Measurements from ENCODE around the gene PPP2R2C. TPM values are rescaled to one million over a fixed set of nuclear protein-coding genes. Genes with fewer than 3 reads are reported as not detected.

Gene PPP2R2C
- polyA plus RNA-seq, 1 experiment = 0.06 TPM

DNA sequence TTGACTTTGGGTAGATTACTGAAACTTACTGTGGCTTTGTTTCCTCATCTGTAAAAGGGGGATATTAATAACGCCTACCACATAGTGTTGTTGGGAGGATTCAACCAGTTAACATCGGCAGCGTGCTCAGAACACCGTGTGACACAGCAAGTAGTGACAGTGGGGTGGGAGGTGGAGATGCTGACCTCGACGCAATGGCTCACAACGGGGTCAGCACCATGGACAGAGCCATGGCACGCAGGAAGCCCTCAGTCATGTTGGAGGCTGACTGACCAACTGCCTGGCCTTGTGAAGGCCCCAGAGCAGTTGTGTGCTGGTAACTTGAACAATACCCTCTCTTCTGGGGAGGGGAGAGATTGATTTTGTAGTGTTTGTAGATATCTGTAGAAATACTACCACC is 109.5 kb downstream of the PPP2R2C start:
- CTCF ChIA-PET = no interaction called here
- no peak for DNase-seq (ENCODE audit: low read depth)
- TF ChIP-seq, protein P1, sequence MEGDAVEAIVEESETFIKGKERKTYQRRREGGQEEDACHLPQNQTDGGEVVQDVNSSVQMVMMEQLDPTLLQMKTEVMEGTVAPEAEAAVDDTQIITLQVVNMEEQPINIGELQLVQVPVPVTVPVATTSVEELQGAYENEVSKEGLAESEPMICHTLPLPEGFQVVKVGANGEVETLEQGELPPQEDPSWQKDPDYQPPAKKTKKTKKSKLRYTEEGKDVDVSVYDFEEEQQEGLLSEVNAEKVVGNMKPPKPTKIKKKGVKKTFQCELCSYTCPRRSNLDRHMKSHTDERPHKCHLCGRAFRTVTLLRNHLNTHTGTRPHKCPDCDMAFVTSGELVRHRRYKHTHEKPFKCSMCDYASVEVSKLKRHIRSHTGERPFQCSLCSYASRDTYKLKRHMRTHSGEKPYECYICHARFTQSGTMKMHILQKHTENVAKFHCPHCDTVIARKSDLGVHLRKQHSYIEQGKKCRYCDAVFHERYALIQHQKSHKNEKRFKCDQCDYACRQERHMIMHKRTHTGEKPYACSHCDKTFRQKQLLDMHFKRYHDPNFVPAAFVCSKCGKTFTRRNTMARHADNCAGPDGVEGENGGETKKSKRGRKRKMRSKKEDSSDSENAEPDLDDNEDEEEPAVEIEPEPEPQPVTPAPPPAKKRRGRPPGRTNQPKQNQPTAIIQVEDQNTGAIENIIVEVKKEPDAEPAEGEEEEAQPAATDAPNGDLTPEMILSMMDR (IDR thresholded peaks at IDR 0.05; ENCODE audit: insufficient read depth, low read depth, low read length) = no peak
- Histone ChIP-seq H3K4me3 (ENCODE audit: low read depth, low read length) (no peak overlapping the region), H3K27me3 (ENCODE audit: control insufficient read depth, insufficient read depth, low read length) (peaks cover 2% of the 10 kb centered on the region), H3K36me3 (ENCODE audit: control insufficient read depth, insufficient read depth, low read length) (no peaks in the 10 kb centered on the region)
- POLR2A ChIA-PET = no interaction called here

DNA sequence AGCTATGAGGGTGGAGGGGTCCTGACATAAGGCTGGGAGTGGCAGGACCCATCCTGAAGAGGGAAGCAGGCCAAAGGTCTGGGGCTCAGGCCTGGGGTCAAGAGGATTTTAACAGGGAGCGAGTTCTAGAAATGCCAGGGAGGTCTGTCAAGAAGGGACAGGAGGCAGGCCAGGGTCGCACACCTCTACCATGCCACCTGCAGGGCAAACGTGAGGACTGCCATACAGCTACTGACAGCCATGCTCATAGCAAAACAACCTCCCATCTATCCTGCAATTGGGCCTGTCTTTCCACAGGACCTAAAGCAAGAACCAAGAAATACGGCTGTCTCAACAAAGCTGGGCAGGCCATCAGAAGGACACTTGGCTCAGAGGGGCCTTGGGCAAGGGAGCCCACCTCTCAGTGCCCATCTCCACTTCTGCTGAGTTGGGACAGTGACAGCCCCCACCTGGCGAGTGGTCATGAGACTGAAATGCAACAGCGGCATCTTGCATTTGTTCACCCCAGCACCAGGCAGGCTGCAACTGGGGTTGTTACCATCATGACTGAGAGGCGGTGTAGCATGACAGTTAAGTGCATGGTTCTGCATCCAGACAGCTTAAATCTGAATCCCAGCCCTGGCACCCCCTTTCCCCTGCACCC is 110.0 kb downstream of the PPP2R2C start:
- ChIA-PET CTCF (no interaction called here), POLR2A (no interaction called here)
- Histone ChIP-seq H3K4me3 (ENCODE audit: low read depth, low read length) (no peak overlapping the region), H3K27me3 (ENCODE audit: control insufficient read depth, insufficient read depth, low read length) (no peaks in the 10 kb centered on the region; the same call in none of the 2 replicates), H3K36me3 (ENCODE audit: control insufficient read depth, insufficient read depth, low read length) (no peaks in the 10 kb centered on the region)
- TF ChIP-seq, protein P1 (IDR thresholded peaks at IDR 0.05; ENCODE audit: insufficient read depth, low read depth, low read length) = no peak
- no peak for DNase-seq (ENCODE audit: low read depth)

DNA sequence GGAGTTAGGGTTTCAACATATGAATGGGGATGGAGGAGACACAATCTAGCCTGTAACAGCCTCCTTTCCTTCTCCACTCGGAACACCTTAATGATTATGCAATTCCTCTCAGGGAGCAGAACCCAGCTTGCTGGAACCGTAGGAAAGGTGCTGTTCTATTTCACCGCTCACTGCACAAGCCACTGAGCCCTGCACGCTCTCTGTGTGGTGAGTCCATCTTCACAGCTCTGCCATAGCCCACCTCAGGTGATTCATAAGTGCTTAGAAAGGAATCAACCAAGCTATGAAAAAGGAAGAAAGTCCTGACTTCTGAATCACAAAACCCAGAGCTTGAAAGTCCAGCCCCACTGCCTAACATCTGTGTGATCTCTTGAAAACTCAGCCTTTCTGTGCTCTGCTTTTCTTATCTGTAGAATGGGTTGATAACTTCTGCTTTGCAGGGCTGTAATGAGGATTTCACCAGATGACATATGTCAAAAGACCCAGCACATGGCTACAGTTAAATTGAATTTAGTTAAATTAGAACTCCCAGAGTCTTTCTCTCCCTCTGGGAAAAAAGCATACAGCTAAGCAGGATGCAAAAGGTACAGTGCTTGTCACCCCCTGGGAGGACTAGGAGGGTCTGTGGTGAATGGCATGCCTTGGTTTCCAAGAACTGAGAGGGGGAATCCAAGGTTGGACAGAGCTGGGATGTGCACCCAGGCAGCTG is 111.2 kb downstream of the PPP2R2C start:
- H3K36me3 ChIP-seq (ENCODE audit: control insufficient read depth, insufficient read depth, low read length) = no peaks in the 10 kb centered on the region
- H3K27me3 ChIP-seq (ENCODE audit: control insufficient read depth, insufficient read depth, low read length) = peaks cover 1% of the 10 kb centered on the region
- TF ChIP-seq, protein P1 (IDR thresholded peaks at IDR 0.05; ENCODE audit: insufficient read depth, low read depth, low read length) = no peak
- no peak for DNase-seq (ENCODE audit: low read depth)
- CTCF ChIA-PET = interaction anchor here (1.5 kb wide), 1 partner anchor 110 kb away, joined by 3 read pairs; no protein-coding TSS in a partner anchor
- no peak overlapping the region for H3K4me3 ChIP-seq (ENCODE audit: low read depth, low read length)
- POLR2A ChIA-PET = no interaction called here

DNA sequence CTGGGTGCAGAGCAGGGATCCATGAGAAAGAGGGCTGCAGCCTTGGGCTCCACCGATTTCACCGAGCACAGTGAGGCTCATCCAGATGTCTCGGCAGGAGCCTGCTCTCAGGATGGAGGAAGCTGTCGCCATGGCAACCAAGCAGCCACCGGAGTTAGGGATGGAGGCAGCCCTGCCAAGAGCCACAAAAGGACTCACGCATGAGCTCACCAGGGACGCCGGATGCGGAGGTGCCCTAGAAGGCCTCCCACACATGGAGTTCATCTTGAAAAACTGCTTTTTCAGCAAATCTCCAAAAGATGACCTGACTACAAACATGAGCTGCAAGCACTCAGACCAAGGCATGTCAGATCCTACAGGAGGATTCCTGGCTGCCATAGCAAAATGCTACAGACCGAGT is 112.0 kb downstream of the PPP2R2C start:
- ChIA-PET CTCF (interaction anchor here (1.2 to 1.5 kb wide), 3 partner anchors 13 to 109 kb away, joined by 3 to 5 read pairs (median 4); no protein-coding TSS in a partner anchor), POLR2A (no interaction called here)
- TF ChIP-seq, protein P1 (IDR thresholded peaks at IDR 0.05; ENCODE audit: insufficient read depth, low read depth, low read length) = no peak
- no peak for DNase-seq (ENCODE audit: low read depth)
- H3K36me3 ChIP-seq (ENCODE audit: control insufficient read depth, insufficient read depth, low read length) = no peaks in the 10 kb centered on the region
- H3K27me3 ChIP-seq (ENCODE audit: control insufficient read depth, insufficient read depth, low read length) = peaks cover 1% of the 10 kb centered on the region
- no peak overlapping the region for H3K4me3 ChIP-seq (ENCODE audit: low read depth, low read length)

DNA sequence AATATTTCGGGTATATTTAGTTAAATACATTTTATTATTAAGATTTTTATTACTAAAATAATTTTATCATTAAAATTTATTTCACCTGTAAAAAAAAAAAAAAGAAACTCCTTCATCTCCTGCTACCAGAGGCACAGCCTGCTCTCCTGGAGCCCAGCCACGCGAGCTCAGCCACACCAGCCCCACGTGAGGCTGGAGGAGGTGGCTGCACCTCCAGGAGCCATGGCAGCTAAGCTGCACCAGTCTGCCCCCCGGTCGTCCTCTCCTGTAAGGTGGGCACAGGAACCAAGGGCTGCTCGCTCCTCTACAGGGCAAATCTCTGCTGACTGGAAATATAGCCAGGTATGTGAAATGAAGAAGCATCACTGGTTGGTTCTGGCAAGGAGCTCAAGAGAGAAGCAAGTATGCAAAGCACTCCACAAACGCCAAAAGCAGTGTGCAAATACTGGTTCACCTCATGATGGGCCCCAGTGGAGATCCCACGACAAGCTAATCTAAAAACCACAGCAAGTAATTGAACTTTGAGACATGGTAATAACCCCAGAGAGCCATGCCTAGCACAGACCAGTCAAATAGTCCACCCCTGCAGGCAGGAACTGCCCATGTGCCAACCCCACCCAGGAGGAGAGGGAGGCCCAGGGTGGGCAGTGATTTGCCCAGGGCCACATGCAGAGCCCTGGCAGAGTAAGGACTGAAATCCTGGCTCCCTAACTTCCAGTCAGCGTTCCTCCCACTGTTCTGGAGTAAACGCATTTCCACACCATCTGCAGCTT is 112.7 kb downstream of the PPP2R2C start:
- Histone ChIP-seq H3K27me3 (ENCODE audit: control insufficient read depth, insufficient read depth, low read length) (peaks cover 1% of the 10 kb centered on the region), H3K4me3 (ENCODE audit: low read depth, low read length) (no peak overlapping the region), H3K36me3 (ENCODE audit: control insufficient read depth, insufficient read depth, low read length) (no peaks in the 10 kb centered on the region)
- CTCF ChIA-PET = interaction anchor here (0.7 to 1.5 kb wide), 3 partner anchors 13 to 509 kb away, joined by 3 to 5 read pairs (median 4); no protein-coding TSS in a partner anchor
- DNase-seq (ENCODE audit: low read depth) = no peak
- TF ChIP-seq, protein P1 (IDR thresholded peaks at IDR 0.05; ENCODE audit: insufficient read depth, low read depth, low read length) = no peak
- POLR2A ChIA-PET = no interaction called here
